Caki2 (cell line): ENCODE data around the gene NFIA. TPM values are rescaled to one million over a fixed set of nuclear protein-coding genes. Genes with fewer than 3 reads are reported as not detected.
A peak's percentile ranks its signal among the peaks of the same experiment; 100 is the strongest.

Experiments used
- DNase-seq: peaks from one replicate; pipeline ENCODE4 v3.0.0-alpha.2; 2015; ENCODE audit warnings: low read depth
- in situ Hi-C: cut with HindIII; loops from 2 replicates; pipeline ENCODE4 v1.10.0; 2016; ENCODE audit warnings: low sequenced_read_pairs, low pct_unique_long_range_greater_than_20kb, mixed read lengths
- total RNA-seq: library from RNA; depleted of rRNA; stranded (reverse); fragments of >200 nt; shearing (Covaris generic); gene quantifications from 2 replicates; pipeline ENCODE4 v1.2.3, GENCODE V29; 2014; ENCODE audit warnings: low replicate concordance

NFIA gene
- total RNA-seq, 1 experiment from 2014 or later, result 8.7 TPM

GRCh38 chr1:61240878-61241277, 158.5 kb downstream of the NFIA start:
- in situ Hi-C loops, result no loop called here
- no peak for DNase-seq

- peak; percentile 16 for DNase-seq
- in situ Hi-C loops, result no loop called here
These were observed 159.1 kb downstream of the NFIA start for GRCh38 chr1:61241411-61241838.

GRCh38 chr1:61241973-61242381, 159.6 kb downstream of the NFIA start:
- no peak for DNase-seq
- in situ Hi-C loops, result no loop called here

GRCh38 chr1:61244114-61244513, 161.8 kb downstream of the NFIA start:
- no peak for DNase-seq
- in situ Hi-C loops, result no loop called here

GRCh38 chr1:61245696-61246400, 163.5 kb downstream of the NFIA start:
- in situ Hi-C loops, result no loop called here
- no peak for DNase-seq

GRCh38 chr1:61247051-61247825, 164.9 kb downstream of the NFIA start:
- in situ Hi-C loops, result no loop called here
- DNase-seq, result no peak

GRCh38 chr1:61247881-61248752, 165.8 kb downstream of the NFIA start:
- in situ Hi-C loops, result no loop called here
- no peak for DNase-seq

GRCh38 chr1:61250933-61251332, 168.6 kb downstream of the NFIA start:
- in situ Hi-C loops, result no loop called here
- DNase-seq, result no peak

GRCh38 chr1:61253059-61253735, 170.8 kb downstream of the NFIA start:
- peak; percentile 45 for DNase-seq
- in situ Hi-C loops, result no loop called here

- in situ Hi-C loops, result no loop called here
- no peak for DNase-seq
These were observed 171.7 kb downstream of the NFIA start for GRCh38 chr1:61253912-61254633.

GRCh38 chr1:61254634-61255357, 172.4 kb downstream of the NFIA start:
- no peak for DNase-seq
- in situ Hi-C loops, result no loop called here

- DNase-seq, result no peak
- in situ Hi-C loops, result no loop called here
These were observed 173.0 kb downstream of the NFIA start for GRCh38 chr1:61255358-61255703.

GRCh38 chr1:61259379-61260148, 177.2 kb downstream of the NFIA start:
- DNase-seq, result no peak
- in situ Hi-C loops, result no loop called here

GRCh38 chr1:61260171-61260570, 177.8 kb downstream of the NFIA start:
- in situ Hi-C loops, result no loop called here
- no peak for DNase-seq

- no peak for DNase-seq
- in situ Hi-C loops, result no loop called here
These were observed 179.2 kb downstream of the NFIA start for GRCh38 chr1:61261595-61261994.

GRCh38 chr1:61263905-61264824, 181.8 kb downstream of the NFIA start:
- in situ Hi-C loops, result no loop called here
- DNase-seq, result no peak
